22Rv1 (cell line): Measurements from ENCODE around the gene ARHGAP42.

Experiments
- CTCF ChIP-seq: fragments of 450-650 bp; IDR thresholded peaks from 2 replicates; pipeline ENCODE4 v1.5.1; 2017; ENCODE audit warnings: mild to moderate bottlenecking
- ZFX ChIP-seq: fragments of 450-650 bp; IDR thresholded peaks from 2 replicates; pipeline ENCODE4 v1.6.1; 2017; ENCODE audit warnings: antibody characterized with exemption, borderline replicate concordance

GRCh38 chr11:100791860-100792259 is 104.8 kb downstream of the ARHGAP42 start:
- TF ChIP-seq CTCF (no peak), ZFX (no peak)
